ENCODE data around the gene FGF1.

The FGF1 gene

GRCh38 chr5:142677198-142677597 is 8.7 kb downstream of the FGF1 start:
- no peaks in the 10 kb centered on the region for H3K4me1 ChIP-seq (ENCODE audit: insufficient read depth, low read length, severe bottlenecking)
- H2AFZ ChIP-seq (ENCODE audit: low read length): no peak overlapping the region
- H3K27me3 ChIP-seq (ENCODE audit: insufficient read depth, low read length): no peaks in the 10 kb centered on the region
- H3K79me2 ChIP-seq (ENCODE audit: insufficient read depth, low read length): no peaks in the 10 kb centered on the region
- no peaks in the 10 kb centered on the region for H3F3A ChIP-seq (ENCODE audit: insufficient read depth, low read length)
- H4K20me1 ChIP-seq (ENCODE audit: insufficient read depth, low read length): no peaks in the 10 kb centered on the region
- no peak overlapping the region for H3K4me3 ChIP-seq (ENCODE audit: low read depth, low read length, poor library complexity, severe bottlenecking)
- no peaks in the 10 kb centered on the region for H3K36me3 ChIP-seq (ENCODE audit: insufficient read depth, low read length)
- H3K9ac ChIP-seq (ENCODE audit: low read length): no peak overlapping the region
- no peak overlapping the region for H3K27ac ChIP-seq (ENCODE audit: low read depth, low read length, poor library complexity, severe bottlenecking)
- H3K4me2 ChIP-seq (ENCODE audit: low read length): no peak overlapping the region
- no peaks in the 10 kb centered on the region for H3K9me2 ChIP-seq (ENCODE audit: low read depth, low read length)
- no peaks in the 10 kb centered on the region for H3K9me3 ChIP-seq (ENCODE audit: low read length)
- TF ChIP-seq, protein P1, sequence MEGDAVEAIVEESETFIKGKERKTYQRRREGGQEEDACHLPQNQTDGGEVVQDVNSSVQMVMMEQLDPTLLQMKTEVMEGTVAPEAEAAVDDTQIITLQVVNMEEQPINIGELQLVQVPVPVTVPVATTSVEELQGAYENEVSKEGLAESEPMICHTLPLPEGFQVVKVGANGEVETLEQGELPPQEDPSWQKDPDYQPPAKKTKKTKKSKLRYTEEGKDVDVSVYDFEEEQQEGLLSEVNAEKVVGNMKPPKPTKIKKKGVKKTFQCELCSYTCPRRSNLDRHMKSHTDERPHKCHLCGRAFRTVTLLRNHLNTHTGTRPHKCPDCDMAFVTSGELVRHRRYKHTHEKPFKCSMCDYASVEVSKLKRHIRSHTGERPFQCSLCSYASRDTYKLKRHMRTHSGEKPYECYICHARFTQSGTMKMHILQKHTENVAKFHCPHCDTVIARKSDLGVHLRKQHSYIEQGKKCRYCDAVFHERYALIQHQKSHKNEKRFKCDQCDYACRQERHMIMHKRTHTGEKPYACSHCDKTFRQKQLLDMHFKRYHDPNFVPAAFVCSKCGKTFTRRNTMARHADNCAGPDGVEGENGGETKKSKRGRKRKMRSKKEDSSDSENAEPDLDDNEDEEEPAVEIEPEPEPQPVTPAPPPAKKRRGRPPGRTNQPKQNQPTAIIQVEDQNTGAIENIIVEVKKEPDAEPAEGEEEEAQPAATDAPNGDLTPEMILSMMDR (IDR thresholded peaks at IDR 0.05; ENCODE audit: low read length): no peak
- no peak for TF ChIP-seq EZH2 (IDR thresholded peaks at IDR 0.05; ENCODE audit: borderline replicate concordance, low read length)

GRCh38 chr5:142676318-142676717 is 9.6 kb downstream of the FGF1 start:
- no peak overlapping the region for H3K4me3 ChIP-seq (ENCODE audit: low read depth, low read length, poor library complexity, severe bottlenecking)
- no peaks in the 10 kb centered on the region for H3K9me2 ChIP-seq (ENCODE audit: low read depth, low read length)
- H3K9ac ChIP-seq (ENCODE audit: low read length): no peak overlapping the region
- TF ChIP-seq, protein P1 (IDR thresholded peaks at IDR 0.05; ENCODE audit: low read length): no peak
- TF ChIP-seq EZH2 (IDR thresholded peaks at IDR 0.05; ENCODE audit: borderline replicate concordance, low read length): no peak
- no peaks in the 10 kb centered on the region for H3K27me3 ChIP-seq (ENCODE audit: insufficient read depth, low read length)
- no peak overlapping the region for H3K4me2 ChIP-seq (ENCODE audit: low read length)
- no peaks in the 10 kb centered on the region for H3K9me3 ChIP-seq (ENCODE audit: low read length)
- H3F3A ChIP-seq (ENCODE audit: insufficient read depth, low read length): no peaks in the 10 kb centered on the region
- H3K4me1 ChIP-seq (ENCODE audit: insufficient read depth, low read length, severe bottlenecking): no peaks in the 10 kb centered on the region
- H2AFZ ChIP-seq (ENCODE audit: low read length): no peak overlapping the region
- H3K79me2 ChIP-seq (ENCODE audit: insufficient read depth, low read length): no peaks in the 10 kb centered on the region
- H3K27ac ChIP-seq (ENCODE audit: low read depth, low read length, poor library complexity, severe bottlenecking): no peak overlapping the region
- no peaks in the 10 kb centered on the region for H4K20me1 ChIP-seq (ENCODE audit: insufficient read depth, low read length)
- no peaks in the 10 kb centered on the region for H3K36me3 ChIP-seq (ENCODE audit: insufficient read depth, low read length)

DNA sequence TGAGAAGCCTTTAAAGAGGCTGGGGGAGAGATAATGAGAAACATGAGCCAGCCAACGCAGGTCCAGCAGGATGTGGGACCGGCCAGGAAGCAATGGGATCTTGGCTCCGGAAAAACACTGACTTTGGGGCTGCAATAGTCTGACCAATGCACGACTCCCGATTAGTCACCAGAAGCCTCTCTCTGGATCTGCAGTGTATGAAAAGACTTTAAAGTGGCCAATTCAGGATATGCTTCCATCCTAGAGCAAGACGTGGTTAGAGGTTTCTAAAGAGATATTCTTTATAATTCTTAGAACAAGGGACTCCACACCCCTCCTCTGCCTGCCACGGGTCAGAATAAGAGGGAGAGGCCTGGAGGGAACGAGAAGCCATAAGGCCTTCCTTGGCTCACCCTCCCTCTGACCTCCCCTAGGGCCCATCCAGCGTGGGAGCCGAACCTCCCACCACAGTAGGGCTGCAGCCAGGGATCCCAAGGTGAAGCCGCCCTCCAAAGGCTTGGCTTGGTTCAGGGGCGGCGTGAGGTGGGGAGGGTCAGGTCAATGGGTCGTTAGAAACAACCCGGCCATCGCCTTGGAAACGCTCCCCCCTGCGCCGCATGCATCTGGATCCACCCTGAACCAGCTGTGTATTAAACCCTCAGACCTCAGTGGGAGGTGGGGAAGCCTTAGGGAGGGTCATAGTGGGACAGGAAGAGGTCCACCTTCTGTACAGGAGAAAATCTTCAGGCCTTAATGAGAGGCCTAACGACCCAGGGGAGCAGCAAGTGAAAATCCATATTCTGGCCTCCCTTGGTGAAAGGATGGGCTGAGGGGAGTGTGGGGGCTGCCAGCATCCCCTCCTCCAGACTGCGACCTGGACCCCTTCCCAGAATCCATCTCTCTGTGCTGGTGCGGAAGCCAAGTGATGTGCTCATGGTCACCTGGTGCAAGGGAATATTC is 11.1 kb downstream of the FGF1 start:
- Histone ChIP-seq H2AFZ (ENCODE audit: low read length) (no peak overlapping the region), H3K27me3 (ENCODE audit: insufficient read depth, low read length) (no peaks in the 10 kb centered on the region), H3K9ac (ENCODE audit: low read length) (no peak overlapping the region), H3K4me1 (ENCODE audit: insufficient read depth, low read length, severe bottlenecking) (no peaks in the 10 kb centered on the region), H3K36me3 (ENCODE audit: insufficient read depth, low read length) (no peaks in the 10 kb centered on the region), H3K79me2 (ENCODE audit: insufficient read depth, low read length) (no peaks in the 10 kb centered on the region), H3F3A (ENCODE audit: insufficient read depth, low read length) (no peaks in the 10 kb centered on the region), H4K20me1 (ENCODE audit: insufficient read depth, low read length) (no peaks in the 10 kb centered on the region), H3K9me2 (ENCODE audit: low read depth, low read length) (no peaks in the 10 kb centered on the region), H3K9me3 (ENCODE audit: low read length) (no peaks in the 10 kb centered on the region), H3K4me2 (ENCODE audit: low read length) (no peak overlapping the region), H3K4me3 (ENCODE audit: low read depth, low read length, poor library complexity, severe bottlenecking) (no peak overlapping the region), H3K27ac (ENCODE audit: low read depth, low read length, poor library complexity, severe bottlenecking) (no peak overlapping the region)
- TF ChIP-seq, protein P1 (IDR thresholded peaks at IDR 0.05; ENCODE audit: low read length): no peak
- no peak for TF ChIP-seq EZH2 (IDR thresholded peaks at IDR 0.05; ENCODE audit: borderline replicate concordance, low read length)
